ENCODE measurements around the gene BDKRB2. TPM values are rescaled to one million over a fixed set of nuclear protein-coding genes. Genes with fewer than 3 reads are reported as not detected.

The BDKRB2 gene
- total and polyA plus RNA-seq, 2 of the 13 experiments (the other 11 are each of a cell fraction or from before 2014, with no cell fraction given): 0.03 TPM; not detected in 1

DNA sequence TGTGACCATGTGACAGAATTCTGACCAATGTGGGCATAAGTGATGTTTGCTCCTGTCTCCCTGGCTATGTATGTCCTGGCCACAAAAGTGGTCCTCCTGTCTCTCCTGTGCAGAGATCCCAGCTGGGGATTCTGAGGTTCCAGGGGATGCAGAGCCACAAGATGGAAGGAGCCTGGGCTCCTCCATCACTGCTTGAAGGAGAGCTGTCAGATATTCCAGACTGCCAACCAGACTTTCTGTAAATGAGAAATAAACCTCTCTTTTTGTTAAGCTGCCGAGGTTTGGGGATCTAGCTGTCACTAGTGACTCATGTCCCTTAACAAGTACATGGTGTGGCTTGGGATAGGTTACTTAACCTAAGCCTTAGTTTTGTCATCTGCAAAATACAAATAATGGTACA is 73.3 kb downstream of the BDKRB2 start:
- Histone ChIP-seq H3K4me1 (ENCODE audit: insufficient read depth, low read length) (no peaks in the 10 kb centered on the region), H4K20me1 (ENCODE audit: insufficient read depth, low read length) (no peaks in the 10 kb centered on the region), H3K27me3 (ENCODE audit: control insufficient read depth in 1 of 2, insufficient read depth in 2 of 2, low read length in 2 of 2) (no peaks in the 10 kb centered on the region), H3K79me2 (ENCODE audit: insufficient read depth, low read length) (no peaks in the 10 kb centered on the region), H3K9me3 (ENCODE audit: low read length) (peaks cover 5% of the 10 kb centered on the region; the same call in 1 of the 2 replicates), H3K27ac (ENCODE audit: extremely low read length, insufficient read depth, low read length) (no peak overlapping the region), H3K9ac (ENCODE audit: insufficient read depth, low read depth, low read length) (no peak overlapping the region), H3K4me2 (ENCODE audit: low read depth, low read length) (no peak overlapping the region), H3K36me3 (replicated peaks in 1 of 2; ENCODE audit: control insufficient read depth in 1 of 2, insufficient read depth in 2 of 2, low read length in 2 of 2) (no peaks in the 10 kb centered on the region), H3K4me3 (replicated peaks in 1 of 3; ENCODE audit: insufficient read depth in 1 of 3, low read depth in 2 of 3, low read length in 3 of 3) (no peak overlapping the region), H2AFZ (ENCODE audit: low read length) (no peak overlapping the region)
- ChIA-PET CTCF (ENCODE audit: low intra/inter-chr PET ratio, low total read pairs) (interaction anchor here (5.0 kb wide), 1 partner anchor 179 kb away, joined by 93 read pairs; no protein-coding TSS in a partner anchor), POLR2A (no interaction called here)
- 80% methylated on average over 1 of the region's 1 CpG for WGBS (ENCODE audit: low lambda C conversion rate)
- intact Hi-C loops (cut with micrococcal nuclease; ENCODE audit: unreplicated experiment) (no loop called here), in situ Hi-C loops (cut with HindIII; ENCODE audit: extremely low pct_ligation_motif_present, low pct_unique_long_range_greater_than_20kb) (loop anchor here (5.0 kb wide), 1 partner anchor 181 kb away; no protein-coding TSS in a partner anchor)
- ATAC-seq (no peak), FAIRE-seq (no peak), DNase-seq (ENCODE audit: low spot score) (no peak)
- BruUV-seq (replicated peaks): no TSS peak
- TF ChIP-seq FLYWCH1 (CRISPR knock-in tag; IDR thresholded peaks at IDR 0.05) (no peak), ZNF670 (CRISPR knock-in tag; IDR thresholded peaks at IDR 0.05; ENCODE audit: borderline replicate concordance) (no peak), ZNF333 (CRISPR knock-in tag; IDR thresholded peaks at IDR 0.05; ENCODE audit: borderline replicate concordance) (no peak), ZNF44 (CRISPR knock-in tag; IDR thresholded peaks at IDR 0.05) (no peak), FIP1L1 (IDR thresholded peaks at IDR 0.05; ENCODE audit: borderline replicate concordance, insufficient read depth, low read depth, low read length) (no peak), SAFB2 (CRISPR knock-in tag; IDR thresholded peaks at IDR 0.05; ENCODE audit: borderline replicate concordance, low read depth) (no peak), ZNF3 (CRISPR knock-in tag; IDR thresholded peaks at IDR 0.05) (no peak), ZNF850 (CRISPR knock-in tag; conservative IDR thresholded peaks at IDR 0.05) (no peak), WIZ (CRISPR knock-in tag; IDR thresholded peaks at IDR 0.05) (no peak), ZNF547 (CRISPR knock-in tag; IDR thresholded peaks at IDR 0.05) (no peak), RFXAP (CRISPR knock-in tag; IDR thresholded peaks at IDR 0.05; ENCODE audit: borderline replicate concordance) (no peak), ARHGAP35 (CRISPR knock-in tag; IDR thresholded peaks at IDR 0.05; ENCODE audit: borderline replicate concordance) (no peak)
- TF ChIP-seq, protein P1, sequence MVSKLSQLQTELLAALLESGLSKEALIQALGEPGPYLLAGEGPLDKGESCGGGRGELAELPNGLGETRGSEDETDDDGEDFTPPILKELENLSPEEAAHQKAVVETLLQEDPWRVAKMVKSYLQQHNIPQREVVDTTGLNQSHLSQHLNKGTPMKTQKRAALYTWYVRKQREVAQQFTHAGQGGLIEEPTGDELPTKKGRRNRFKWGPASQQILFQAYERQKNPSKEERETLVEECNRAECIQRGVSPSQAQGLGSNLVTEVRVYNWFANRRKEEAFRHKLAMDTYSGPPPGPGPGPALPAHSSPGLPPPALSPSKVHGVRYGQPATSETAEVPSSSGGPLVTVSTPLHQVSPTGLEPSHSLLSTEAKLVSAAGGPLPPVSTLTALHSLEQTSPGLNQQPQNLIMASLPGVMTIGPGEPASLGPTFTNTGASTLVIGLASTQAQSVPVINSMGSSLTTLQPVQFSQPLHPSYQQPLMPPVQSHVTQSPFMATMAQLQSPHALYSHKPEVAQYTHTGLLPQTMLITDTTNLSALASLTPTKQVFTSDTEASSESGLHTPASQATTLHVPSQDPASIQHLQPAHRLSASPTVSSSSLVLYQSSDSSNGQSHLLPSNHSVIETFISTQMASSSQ (IDR thresholded peaks at IDR 0.05; ENCODE audit: low read depth): no peak
- TF ChIP-seq, protein P1 (CRISPR knock-in tag; IDR thresholded peaks at IDR 0.05; ENCODE audit: borderline replicate concordance): no peak
